Duodenal mucosa (tissue), 2 donors: ENCODE measurements around the gene RPL27.

ENCODE experiments used
- H3K27ac ChIP-seq: one replicate; pipeline ENCODE4 v1.7.0; 2013; ENCODE audit warnings: low read depth, low read length
- H3K27me3 ChIP-seq, 2 donors: one replicate each; pipeline ENCODE4 v1.7.0; 2013; ENCODE audit warnings: low read length in 2 of 2, control low read depth in 1 of 2; ENCODE audit not compliant: insufficient read depth in 2 of 2, control insufficient read depth in 1 of 2
- H3K36me3 ChIP-seq, 2 donors: one replicate each; pipeline ENCODE4 v1.7.0; 2013; ENCODE audit warnings: low read length in 2 of 2, control low read depth in 1 of 2; ENCODE audit not compliant: insufficient read depth in 2 of 2, control insufficient read depth in 1 of 2
- H3K4me1 ChIP-seq, 2 donors: one replicate each; pipeline ENCODE4 v1.7.0; 2013; ENCODE audit warnings: low read length in 2 of 2, control low read depth in 1 of 2; ENCODE audit not compliant: insufficient read depth in 2 of 2, control insufficient read depth in 1 of 2
- H3K4me3 ChIP-seq, 2 donors: one replicate each; pipeline ENCODE4 v1.7.0; 2013; ENCODE audit warnings: low read length in 2 of 2, low read depth in 1 of 2
- H3K9ac ChIP-seq, 2 donors: one replicate each; pipeline ENCODE4 v1.7.0; 2013; ENCODE audit warnings: low read length in 2 of 2, low read depth in 1 of 2
- H3K9me3 ChIP-seq, 2 donors: one replicate each; pipeline ENCODE4 v1.7.0; 2013; ENCODE audit warnings: low read length in 2 of 2, control low read depth in 1 of 2; ENCODE audit not compliant: control insufficient read depth in 1 of 2

The RPL27 gene

DNA sequence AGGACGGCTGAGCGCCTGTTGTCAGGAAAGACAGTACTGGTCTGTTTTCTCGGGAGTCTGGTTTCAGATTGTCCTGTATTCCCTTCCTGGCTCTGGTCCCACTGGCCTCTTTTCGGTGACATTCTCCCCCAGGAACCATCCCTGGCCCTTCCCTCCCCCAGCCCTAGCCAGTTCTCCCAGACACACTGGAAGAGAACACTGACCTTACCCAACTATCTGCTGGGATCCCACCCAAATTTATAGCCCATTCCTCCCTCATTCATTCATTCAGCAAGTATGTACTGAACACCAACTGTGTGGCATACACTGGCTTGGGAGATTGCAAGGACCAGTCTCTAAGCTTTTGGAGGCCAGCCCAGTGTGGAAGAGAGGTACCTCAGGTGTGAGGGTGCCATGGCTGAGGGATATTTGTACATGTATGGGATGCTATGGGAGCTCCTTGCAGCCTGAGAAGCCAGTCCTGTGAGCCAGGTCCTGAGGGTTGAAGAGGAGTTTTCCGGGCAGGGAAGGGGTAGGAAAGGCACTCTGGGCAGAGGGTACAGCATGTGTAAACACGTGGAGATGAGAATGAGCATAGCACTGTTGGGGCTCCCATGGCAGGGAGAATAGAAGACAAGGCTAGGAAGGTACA, 32.0 kb downstream of the RPL27 start:
- H3K9me3 ChIP-seq = no peaks in the 10 kb centered on the region
- H3K4me3 ChIP-seq = no peak overlapping the region
- no peak overlapping the region for H3K27ac ChIP-seq
- H3K4me1 ChIP-seq = no peaks in the 10 kb centered on the region
- no peak overlapping the region for H3K9ac ChIP-seq
- no peaks in the 10 kb centered on the region for H3K27me3 ChIP-seq
- H3K36me3 ChIP-seq = no peaks in the 10 kb centered on the region

GRCh38 chr17:43031666-43032065, 33.4 kb downstream of the RPL27 start:
- no peaks in the 10 kb centered on the region for H3K4me1 ChIP-seq
- no peak overlapping the region for H3K27ac ChIP-seq
- H3K9ac ChIP-seq = no peak overlapping the region
- no peaks in the 10 kb centered on the region for H3K9me3 ChIP-seq
- H3K4me3 ChIP-seq = no peak overlapping the region
- H3K36me3 ChIP-seq = no peaks in the 10 kb centered on the region
- no peaks in the 10 kb centered on the region for H3K27me3 ChIP-seq

DNA sequence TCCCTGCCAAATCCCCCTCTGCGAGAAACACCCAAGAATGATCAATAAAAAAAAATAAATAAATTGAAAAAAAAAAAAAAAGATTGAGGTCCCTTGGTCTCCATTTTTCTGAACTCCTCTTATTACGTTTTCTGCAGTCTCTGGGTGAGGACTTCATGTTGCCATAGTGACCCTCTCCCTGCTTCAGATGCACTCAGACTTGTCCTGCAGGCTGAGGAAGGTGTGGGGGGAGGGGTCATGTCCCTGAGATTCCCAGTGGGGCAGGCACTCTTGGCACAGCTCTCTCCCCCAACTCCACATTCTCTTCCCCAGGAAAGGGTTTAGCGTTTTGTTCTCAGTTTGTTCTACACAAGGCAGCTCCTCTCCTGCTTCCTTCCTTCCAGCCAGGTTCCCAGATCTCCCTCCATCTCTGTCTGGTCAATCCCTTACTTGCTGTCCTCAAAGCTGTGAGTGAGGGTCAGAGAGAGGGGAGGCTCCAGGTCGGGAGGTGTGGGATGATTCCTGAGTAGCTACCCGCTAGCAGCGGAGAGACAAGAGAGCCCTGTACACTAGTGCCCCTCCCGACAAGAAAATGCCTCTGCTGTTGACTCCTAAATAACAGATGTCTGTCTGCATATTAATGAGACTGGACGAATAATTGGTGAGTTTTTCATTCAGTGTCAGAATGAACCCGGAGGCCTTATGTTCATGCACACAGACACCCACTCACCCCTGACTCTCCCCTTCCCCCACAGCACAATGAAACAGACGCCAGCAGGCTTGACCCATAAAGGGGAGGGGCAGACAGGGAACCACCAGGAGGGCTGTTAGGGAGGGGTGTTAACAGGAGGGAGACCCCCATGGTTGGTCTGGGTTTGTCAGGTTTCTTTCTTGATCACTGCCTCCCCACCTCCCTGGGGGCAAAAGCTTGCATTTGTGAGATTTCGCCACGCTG, 36.0 kb downstream of the RPL27 start:
- H3K36me3 ChIP-seq = no peaks in the 10 kb centered on the region
- H3K27ac ChIP-seq = no peak overlapping the region
- H3K9ac ChIP-seq = no peak overlapping the region
- H3K4me1 ChIP-seq = no peaks in the 10 kb centered on the region
- no peaks in the 10 kb centered on the region for H3K9me3 ChIP-seq
- no peaks in the 10 kb centered on the region for H3K27me3 ChIP-seq
- H3K4me3 ChIP-seq = no peak overlapping the region

- H3K27ac ChIP-seq = no peak overlapping the region
- H3K4me3 ChIP-seq = no peak overlapping the region
Measured at GRCh38 chr17:43034894-43035293, 36.7 kb downstream of the RPL27 start.

DNA sequence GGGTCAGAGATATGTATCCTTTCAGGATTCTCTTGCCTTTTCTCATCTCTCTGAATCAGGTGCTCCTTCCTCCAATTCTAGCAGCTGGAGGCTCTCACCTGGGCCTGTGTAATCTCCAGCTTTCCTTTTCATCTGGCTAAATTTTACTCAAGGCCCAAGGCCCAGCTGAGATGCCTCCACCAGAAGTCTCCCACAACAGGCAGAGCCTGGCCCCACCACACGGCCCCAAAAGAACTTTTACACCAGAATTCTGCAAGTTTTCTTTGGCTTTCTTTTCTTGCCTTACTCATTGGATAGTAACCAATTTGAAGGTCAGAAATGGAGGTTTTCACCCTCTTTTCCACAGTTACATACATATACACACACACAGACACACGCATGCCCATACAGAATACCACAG, 41.4 kb downstream of the RPL27 start:
- Histone ChIP-seq H3K36me3 (no peaks in the 10 kb centered on the region), H3K27ac (no peak overlapping the region), H3K9ac (no peak overlapping the region), H3K4me3 (no peak overlapping the region), H3K9me3 (no peaks in the 10 kb centered on the region), H3K27me3 (no peaks in the 10 kb centered on the region), H3K4me1 (no peaks in the 10 kb centered on the region)

More at GRCh38 chr17:43034894-43035293, 36.7 kb downstream of the RPL27 start:
- H3K9ac ChIP-seq = no peak overlapping the region
- H3K4me1 ChIP-seq = no peaks in the 10 kb centered on the region
- H3K27me3 ChIP-seq = no peaks in the 10 kb centered on the region
- no peaks in the 10 kb centered on the region for H3K36me3 ChIP-seq
- H3K9me3 ChIP-seq = no peaks in the 10 kb centered on the region

- H3K9ac ChIP-seq = no peak overlapping the region
- H3K27me3 ChIP-seq = no peaks in the 10 kb centered on the region
- H3K27ac ChIP-seq = no peak overlapping the region
- no peaks in the 10 kb centered on the region for H3K36me3 ChIP-seq
- H3K9me3 ChIP-seq = no peaks in the 10 kb centered on the region
- H3K4me3 ChIP-seq = no peak overlapping the region
- H3K4me1 ChIP-seq = no peaks in the 10 kb centered on the region
Measured at GRCh38 chr17:43040655-43041054, 42.4 kb downstream of the RPL27 start.

DNA sequence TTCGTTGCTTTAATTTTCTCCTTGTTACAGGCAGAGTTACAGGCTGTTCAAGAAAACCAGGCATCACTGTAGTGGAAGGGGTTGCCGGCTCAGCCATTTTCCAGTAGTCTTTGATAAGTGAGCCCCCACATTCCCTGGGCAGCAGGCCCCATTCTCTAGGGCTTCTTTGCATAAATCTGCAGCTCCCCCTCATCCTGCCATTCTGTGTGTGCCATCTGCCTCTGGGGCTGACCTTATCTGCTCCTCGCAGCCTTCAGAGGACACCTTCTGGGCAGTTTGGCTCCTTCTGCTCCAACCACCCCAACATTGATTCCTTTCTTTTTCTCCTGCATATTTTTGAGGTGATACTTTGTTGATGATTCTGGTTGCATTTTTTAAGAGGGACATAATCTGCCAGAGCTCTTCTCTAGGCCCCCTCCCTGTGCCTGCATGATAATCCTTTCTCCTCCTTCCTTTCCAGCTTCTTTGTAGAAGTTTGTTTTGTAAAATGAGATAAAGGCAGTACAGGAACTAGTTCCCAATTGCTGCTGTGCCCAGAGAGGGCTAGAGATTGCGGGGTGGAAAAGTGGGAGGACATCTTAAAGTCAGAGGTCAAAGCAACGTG, 43.9 kb downstream of the RPL27 start:
- H3K4me1 ChIP-seq = no peaks in the 10 kb centered on the region
- no peak overlapping the region for H3K4me3 ChIP-seq
- H3K9ac ChIP-seq = no peak overlapping the region
- H3K27ac ChIP-seq = no peak overlapping the region
- no peaks in the 10 kb centered on the region for H3K36me3 ChIP-seq
- no peaks in the 10 kb centered on the region for H3K9me3 ChIP-seq
- H3K27me3 ChIP-seq = no peaks in the 10 kb centered on the region

DNA sequence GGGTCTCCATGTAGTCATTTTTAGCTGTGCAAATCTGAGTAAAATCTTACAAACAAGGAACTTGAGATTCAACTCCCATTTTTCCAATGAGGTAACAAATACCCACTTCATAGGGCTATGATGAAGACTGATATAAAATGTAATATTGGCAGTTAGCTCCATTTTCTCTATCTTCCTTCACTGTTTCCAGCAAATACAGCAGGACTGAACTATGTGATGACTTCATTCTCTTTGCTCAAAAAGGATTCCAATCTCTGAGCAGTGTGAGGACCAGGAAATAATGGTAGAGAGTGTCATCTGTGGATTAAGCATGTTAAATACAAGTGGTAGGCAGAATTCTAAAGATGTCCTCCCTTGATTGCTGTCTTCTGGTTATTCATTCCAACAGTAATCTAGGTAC, 45.1 kb downstream of the RPL27 start:
- H3K4me1 ChIP-seq = no peaks in the 10 kb centered on the region
- H3K9me3 ChIP-seq = no peaks in the 10 kb centered on the region
- H3K27ac ChIP-seq = no peak overlapping the region
- H3K27me3 ChIP-seq = no peaks in the 10 kb centered on the region
- H3K9ac ChIP-seq = no peak overlapping the region
- no peak overlapping the region for H3K4me3 ChIP-seq
- no peaks in the 10 kb centered on the region for H3K36me3 ChIP-seq

- Histone ChIP-seq H3K27me3 (no peaks in the 10 kb centered on the region), H3K4me1 (no peaks in the 10 kb centered on the region), H3K36me3 (no peaks in the 10 kb centered on the region), H3K9me3 (no peaks in the 10 kb centered on the region), H3K27ac (no peak overlapping the region), H3K4me3 (no peak overlapping the region), H3K9ac (no peak overlapping the region)
Measured at GRCh38 chr17:43044024-43044423, 45.8 kb downstream of the RPL27 start.

GRCh38 chr17:43051969-43052368, 53.8 kb downstream of the RPL27 start:
- H3K9ac ChIP-seq = no peak overlapping the region
- H3K4me3 ChIP-seq = no peak overlapping the region
- H3K36me3 ChIP-seq = peaks cover 0 to 18% of the 10 kb centered on the region in 2 donors
- H3K27me3 ChIP-seq = no peaks in the 10 kb centered on the region
- no peak overlapping the region for H3K27ac ChIP-seq
- no peaks in the 10 kb centered on the region for H3K4me1 ChIP-seq
- no peaks in the 10 kb centered on the region for H3K9me3 ChIP-seq
